ENCODE results near the gene AGAP1.

AGAP1 gene

GRCh38 chr2:236026841-236027240, 533.0 kb downstream of the AGAP1 start:
- no peak for DNase-seq

- DNase-seq: no peak
Measured at GRCh38 chr2:236028066-236028465, 534.2 kb downstream of the AGAP1 start.

- DNase-seq: no peak
Measured at GRCh38 chr2:236033462-236033861, 539.6 kb downstream of the AGAP1 start.

- no peak for DNase-seq
Measured at GRCh38 chr2:236034974-236035373, 541.1 kb downstream of the AGAP1 start.

GRCh38 chr2:236036045-236036444, 542.2 kb downstream of the AGAP1 start:
- DNase-seq: no peak

GRCh38 chr2:236038096-236038495, 544.3 kb downstream of the AGAP1 start:
- DNase-seq: no peak

GRCh38 chr2:236040600-236041328, 546.9 kb downstream of the AGAP1 start:
- DNase-seq: no peak

- no peak for DNase-seq
Measured at GRCh38 chr2:236041616-236042015, 547.8 kb downstream of the AGAP1 start.

- no peak for DNase-seq
Measured at GRCh38 chr2:236042087-236042486, 548.2 kb downstream of the AGAP1 start.

GRCh38 chr2:236044191-236044590, 550.3 kb downstream of the AGAP1 start:
- no peak for DNase-seq

GRCh38 chr2:236045251-236046235, 551.7 kb downstream of the AGAP1 start:
- DNase-seq: no peak

GRCh38 chr2:236046715-236047114, 552.9 kb downstream of the AGAP1 start:
- no peak for DNase-seq

- DNase-seq: no peak
Measured at GRCh38 chr2:236047176-236047575, 553.3 kb downstream of the AGAP1 start.

GRCh38 chr2:236047886-236048540, 554.2 kb downstream of the AGAP1 start:
- no peak for DNase-seq

- no peak for DNase-seq
Measured at GRCh38 chr2:236049981-236050380, 556.1 kb downstream of the AGAP1 start.

- no peak for DNase-seq
Measured at GRCh38 chr2:236051351-236051750, 557.5 kb downstream of the AGAP1 start.

GRCh38 chr2:236051806-236052205, 558.0 kb downstream of the AGAP1 start:
- DNase-seq: no peak

- no peak for DNase-seq
Measured at GRCh38 chr2:236052206-236052605, 558.4 kb downstream of the AGAP1 start.

GRCh38 chr2:236052926-236053821, 559.3 kb downstream of the AGAP1 start:
- DNase-seq: no peak

GRCh38 chr2:236054125-236054524, 560.3 kb downstream of the AGAP1 start:
- no peak for DNase-seq

- DNase-seq: no peak
Measured at GRCh38 chr2:236054621-236055305, 560.9 kb downstream of the AGAP1 start.

- no peak for DNase-seq
Measured at GRCh38 chr2:236055471-236055870, 561.6 kb downstream of the AGAP1 start.
